ELF-1 (cell line): ENCODE data around the gene SLC6A1.
"Not testable (repeated sequence)": the region's sequence is repeated elsewhere in the genome, so short reads cannot be mapped to it uniquely, and the experiment has no call there.

Experiments
- DNase-seq: peaks from one replicate; pipeline ENCODE4 v3.0.0-alpha.2; 2016; ENCODE audit warnings: low read depth, low spot score

Gene SLC6A1

DNA sequence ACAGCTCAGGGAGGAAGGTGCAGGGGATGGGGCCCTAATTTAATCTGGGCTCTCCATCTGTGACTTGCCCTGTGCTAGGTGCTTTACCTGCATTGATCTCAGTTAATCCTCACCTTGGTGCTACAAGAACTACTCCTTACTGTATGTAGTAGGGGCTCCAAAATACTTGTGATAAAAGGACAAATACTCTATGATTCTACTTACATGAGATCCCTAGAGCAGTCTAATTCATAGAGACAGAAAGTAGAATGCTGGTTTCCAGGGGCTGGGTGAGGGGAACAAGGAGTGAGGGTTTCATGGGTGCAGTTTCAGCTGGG, 67.2 kb downstream of the SLC6A1 start:
- DNase-seq = no peak

- DNase-seq = peak; percentile 84
Measured at GRCh38 chr3:11060500-11061251, 68.1 kb downstream of the SLC6A1 start.

DNA sequence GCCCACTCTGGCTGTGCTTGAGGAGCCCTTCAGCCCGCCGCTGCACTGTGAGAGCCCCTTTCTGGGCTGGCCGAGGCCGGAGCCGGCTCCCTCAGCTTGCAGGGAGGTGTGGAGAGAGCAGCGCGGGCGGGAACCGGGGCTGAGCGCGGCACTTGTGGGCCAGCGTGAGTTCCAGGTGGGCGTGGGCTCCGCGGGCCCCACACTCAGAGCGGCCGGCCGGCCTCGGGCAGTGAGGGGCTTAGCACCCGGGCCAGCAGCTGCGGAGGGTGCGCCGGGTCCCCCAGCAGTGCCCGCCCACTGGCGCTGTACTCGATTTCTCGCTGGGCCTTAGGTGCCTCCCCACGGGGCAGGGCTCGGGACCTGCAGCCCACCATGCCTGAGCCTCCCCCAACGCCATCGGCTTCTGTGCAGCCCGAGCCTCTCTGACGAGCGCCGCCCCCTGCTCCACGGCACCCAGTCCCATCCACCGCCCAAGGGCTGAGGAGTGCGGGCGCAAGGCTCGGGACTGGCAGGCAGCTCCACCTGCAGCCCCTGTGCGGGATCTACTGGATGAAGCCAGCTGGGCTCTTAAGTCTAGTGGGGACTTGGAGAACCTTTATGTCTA, 68.8 kb downstream of the SLC6A1 start:
- DNase-seq = peak; percentile 15

GRCh38 chr3:11062704-11063103, 70.2 kb downstream of the SLC6A1 start:
- DNase-seq = no peak

- DNase-seq = no peak
Measured at GRCh38 chr3:11071096-11071755, 78.7 kb downstream of the SLC6A1 start.

- no peak for DNase-seq
Measured at GRCh38 chr3:11072631-11073030, 80.1 kb downstream of the SLC6A1 start.

GRCh38 chr3:11074011-11074410, 81.5 kb downstream of the SLC6A1 start:
- no peak for DNase-seq

DNA sequence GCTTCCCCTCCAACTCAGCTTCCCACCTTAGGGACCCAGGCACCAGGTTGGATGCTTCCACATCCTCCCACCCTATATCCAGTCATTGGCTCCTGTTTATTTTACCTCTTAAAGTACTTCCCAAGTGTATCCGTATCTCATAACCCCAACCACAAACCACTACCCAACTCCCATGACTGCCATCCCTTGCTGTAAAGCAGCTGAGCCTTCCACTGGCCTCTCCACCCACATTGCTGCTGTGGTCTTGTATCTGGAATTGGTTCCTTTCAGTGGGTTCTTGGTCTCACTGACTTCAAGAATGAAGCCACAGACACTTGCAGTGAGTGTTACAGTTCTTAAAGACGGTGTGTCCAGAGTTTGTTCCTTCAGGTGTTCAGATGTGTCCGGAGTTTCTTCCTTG, 81.9 kb downstream of the SLC6A1 start:
- no peak for DNase-seq

DNA sequence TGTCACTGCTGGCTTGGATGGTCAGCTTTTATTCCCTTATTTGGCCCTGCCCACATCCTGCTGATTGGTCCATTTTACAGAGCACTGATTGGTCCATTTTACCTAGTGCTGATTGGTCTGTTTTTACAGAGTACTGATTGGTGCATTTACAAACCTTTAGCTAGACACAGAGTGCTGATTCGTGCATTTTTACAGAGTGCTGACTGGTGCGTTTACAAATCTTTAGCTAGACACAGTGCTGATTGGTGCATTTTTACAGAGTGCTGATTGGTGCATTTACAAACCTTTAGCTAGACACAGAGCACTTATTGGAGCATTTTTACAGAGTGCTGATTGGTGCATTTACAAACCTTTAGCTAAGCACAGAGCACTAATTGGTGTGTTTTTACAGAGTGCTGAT, 82.6 kb downstream of the SLC6A1 start:
- DNase-seq = not testable (repeated sequence)

DNA sequence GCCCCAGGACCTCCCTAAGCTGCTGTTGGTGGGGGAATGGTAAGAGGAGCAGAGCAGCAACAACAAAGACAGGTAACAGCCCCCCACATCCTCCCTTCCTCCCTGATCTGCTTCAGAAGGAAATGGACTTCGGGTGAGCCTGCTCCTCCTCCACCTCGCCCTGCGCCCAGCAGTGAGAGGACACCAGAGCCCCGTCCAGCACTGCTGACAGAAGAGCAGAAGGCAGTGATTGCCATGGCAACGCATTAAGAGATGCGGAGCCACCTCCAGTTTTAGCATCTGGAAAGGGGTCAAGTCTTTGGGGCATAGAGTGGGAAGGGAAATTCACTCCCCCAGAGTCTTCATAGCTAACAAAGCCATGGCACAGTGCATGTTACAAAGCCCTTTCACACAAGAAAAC, 84.2 kb downstream of the SLC6A1 start:
- no peak for DNase-seq

DNA sequence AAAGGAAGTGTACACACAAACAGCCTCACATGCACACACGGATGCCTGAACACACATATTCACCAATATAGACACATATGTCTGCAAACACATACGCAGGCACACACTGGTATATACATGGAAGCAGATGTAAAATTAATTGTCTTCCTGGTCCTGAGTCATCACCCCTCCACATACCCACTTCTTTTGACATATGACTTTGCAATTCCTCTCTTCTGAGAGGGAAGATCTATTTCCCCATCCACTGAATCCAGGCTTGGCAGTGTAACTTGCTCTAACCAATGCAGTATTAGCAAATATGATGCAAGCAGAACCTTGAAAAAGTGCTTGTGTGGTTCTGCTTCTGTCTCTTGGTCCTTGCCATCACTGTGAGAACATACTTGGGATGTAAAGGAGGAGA, 84.9 kb downstream of the SLC6A1 start:
- DNase-seq = no peak

DNA sequence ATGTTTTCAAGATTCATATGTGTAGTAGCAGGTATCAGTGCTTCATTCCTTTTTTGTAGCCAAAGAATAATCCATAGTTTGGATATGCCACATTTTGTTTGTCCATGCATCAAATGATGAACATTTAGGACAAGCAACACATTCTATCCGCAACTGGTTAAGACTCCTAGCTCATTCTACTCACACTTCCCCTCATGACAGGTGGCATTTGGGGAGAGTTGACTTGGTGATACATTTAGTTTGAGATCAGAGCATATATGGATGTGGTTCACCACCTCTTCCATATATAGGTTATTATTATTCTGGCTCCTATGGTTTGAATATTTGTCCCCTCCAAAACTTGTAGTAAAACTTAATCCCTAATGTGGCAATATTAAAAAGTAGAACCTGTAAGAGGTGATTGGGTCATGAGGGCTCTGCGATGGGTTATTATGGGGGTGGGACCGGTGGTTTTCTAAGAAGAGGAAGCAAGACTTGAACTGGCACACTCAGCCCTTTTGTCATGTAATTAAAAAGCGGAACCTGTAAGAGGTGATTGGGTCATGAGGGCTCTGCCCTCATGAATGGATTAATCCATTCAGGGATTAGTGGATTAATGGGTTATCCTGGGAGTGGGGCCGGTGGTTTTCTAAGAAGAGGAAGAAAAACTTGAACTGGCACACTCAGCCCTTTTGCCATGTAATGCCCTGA, 86.4 kb downstream of the SLC6A1 start:
- no peak for DNase-seq

- no peak for DNase-seq
Measured at GRCh38 chr3:11080492-11080891, 87.9 kb downstream of the SLC6A1 start.

DNA sequence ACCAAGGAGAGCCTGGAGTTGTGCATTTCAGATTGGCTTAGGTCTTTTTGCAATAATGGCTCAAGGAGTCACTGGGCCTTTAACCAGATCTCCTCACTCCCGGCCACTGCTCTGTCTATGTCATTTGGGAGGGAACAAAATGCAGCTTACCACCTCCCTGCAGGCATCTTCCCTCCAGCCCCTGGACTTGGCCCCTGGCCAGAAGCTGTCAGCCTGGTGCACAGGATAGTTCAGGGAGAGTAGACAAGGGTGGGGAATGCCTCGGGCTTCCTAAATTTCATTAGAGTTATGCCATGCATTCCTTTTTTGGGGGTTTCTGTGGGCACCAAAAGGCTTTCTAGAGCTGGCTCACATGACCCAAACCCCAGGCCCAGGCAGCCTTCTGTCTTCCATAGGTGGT, 91.5 kb downstream of the SLC6A1 start:
- DNase-seq = no peak

- DNase-seq = no peak
Measured at GRCh38 chr3:11084677-11085076, 92.1 kb downstream of the SLC6A1 start.

DNA sequence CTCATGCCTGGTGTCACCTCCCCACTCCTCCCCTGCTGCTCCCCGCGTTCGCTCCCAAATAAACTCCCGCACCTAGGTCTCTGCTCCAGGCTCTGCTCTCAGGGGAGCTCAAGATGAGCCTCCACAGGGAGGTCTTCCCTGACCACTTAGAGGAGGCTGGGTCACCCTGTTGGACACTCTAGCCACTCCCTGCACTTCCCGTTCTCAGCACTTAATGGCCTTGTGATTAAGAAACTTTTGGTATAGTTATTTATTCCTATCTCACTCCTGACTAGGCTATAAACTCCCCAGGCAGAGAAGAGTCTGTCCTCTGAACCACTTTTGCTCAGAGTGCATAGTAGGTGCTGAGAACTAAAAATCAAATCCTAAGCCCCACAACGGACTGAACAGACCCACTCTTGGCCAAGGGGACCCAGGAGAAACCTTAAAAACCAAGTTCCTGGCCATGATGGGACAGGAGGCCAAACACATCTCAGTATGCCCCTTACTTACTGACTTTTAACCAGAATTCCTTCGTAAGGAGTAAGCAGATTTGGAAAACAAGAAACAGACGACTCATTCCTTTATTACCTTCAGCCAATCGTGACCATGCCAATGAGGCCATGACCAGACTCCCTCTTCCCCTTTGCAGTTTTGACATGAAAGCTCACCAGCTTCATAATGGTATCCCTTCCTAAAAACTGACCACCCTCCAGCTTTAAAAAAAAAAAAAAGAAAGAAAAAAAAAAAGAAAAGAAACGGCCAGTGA, 92.7 kb downstream of the SLC6A1 start:
- no peak for DNase-seq

- no peak for DNase-seq
Measured at GRCh38 chr3:11086856-11087255, 94.3 kb downstream of the SLC6A1 start.

DNA sequence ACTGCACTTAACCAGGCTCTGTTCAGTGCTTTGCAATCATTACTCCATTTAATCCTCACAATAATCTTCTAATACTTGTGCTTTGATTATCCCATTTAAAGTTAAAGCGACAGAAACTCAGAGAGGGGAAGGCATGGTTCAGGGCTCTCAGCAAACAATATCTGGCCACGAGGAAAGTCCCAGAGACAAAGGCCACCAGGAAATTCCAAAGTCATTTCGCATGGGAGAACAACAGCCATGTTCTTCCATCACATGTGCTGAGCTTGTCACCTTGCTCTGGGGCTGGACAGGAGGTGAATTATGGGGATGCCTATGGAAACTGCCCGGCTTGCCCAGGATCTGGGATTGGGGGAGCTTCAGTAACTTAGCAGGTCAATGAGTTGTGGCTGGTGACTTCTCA, 95.5 kb downstream of the SLC6A1 start:
- no peak for DNase-seq

DNA sequence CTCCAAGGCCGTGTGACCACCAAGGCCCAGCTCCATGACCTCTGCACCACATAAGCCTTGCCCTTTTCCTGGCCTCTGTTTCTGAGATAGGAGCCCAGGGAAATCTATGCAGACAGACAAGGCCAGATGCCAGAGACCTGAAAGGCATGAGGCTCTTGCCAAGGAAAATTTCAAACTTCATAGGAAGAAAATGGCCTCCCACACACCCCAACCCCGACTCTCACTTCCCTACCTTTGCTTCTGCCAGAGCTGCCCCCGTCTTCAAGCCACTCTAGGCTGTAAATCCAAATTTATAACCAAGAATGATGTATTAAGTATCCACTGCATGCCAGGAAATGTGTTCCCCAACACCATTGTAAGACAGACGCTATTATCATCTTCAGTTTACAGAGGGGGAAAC, 96.3 kb downstream of the SLC6A1 start:
- DNase-seq = no peak
